B cell (primary cell): ENCODE data around the gene ATP9A.

ENCODE experiments used
- EZH2 ChIP-seq: IDR thresholded peaks from 2 replicates; pipeline ENCODE4 v1.6.1; 2012; ENCODE audit warnings: borderline replicate concordance, low read depth, mild to moderate bottlenecking, moderate library complexity, low read length; ENCODE audit not compliant: insufficient read depth, poor library complexity, severe bottlenecking
- TF ChIP-seq, protein P1 (sequence below): fragments of 200-600 bp; IDR thresholded peaks from one replicate; pipeline ENCODE4 v1.8.0; 2022; ENCODE audit warnings: antibody characterized with exemption, mild to moderate bottlenecking

DNA sequence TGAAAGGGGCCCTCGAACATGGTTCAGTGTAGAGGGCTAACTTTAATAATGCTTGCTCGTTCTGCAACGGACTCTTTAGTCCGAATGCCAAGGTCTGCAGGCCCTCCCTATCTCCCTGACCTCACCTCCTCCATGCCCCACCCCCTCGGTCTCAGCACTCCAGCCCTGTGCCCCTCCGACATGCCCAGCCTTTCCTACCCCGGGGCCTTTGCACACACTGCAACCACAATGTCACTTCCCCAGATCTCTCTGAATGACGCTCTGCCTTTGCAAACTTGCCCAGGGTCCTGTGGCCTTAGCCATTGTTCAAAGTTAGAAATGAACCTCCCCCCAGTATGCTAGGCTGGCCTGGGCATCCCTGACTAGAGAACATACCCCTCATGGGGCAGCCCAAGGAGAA, 175.6 kb downstream of the ATP9A start:
- TF ChIP-seq EZH2 = no peak
- TF ChIP-seq, protein P1, sequence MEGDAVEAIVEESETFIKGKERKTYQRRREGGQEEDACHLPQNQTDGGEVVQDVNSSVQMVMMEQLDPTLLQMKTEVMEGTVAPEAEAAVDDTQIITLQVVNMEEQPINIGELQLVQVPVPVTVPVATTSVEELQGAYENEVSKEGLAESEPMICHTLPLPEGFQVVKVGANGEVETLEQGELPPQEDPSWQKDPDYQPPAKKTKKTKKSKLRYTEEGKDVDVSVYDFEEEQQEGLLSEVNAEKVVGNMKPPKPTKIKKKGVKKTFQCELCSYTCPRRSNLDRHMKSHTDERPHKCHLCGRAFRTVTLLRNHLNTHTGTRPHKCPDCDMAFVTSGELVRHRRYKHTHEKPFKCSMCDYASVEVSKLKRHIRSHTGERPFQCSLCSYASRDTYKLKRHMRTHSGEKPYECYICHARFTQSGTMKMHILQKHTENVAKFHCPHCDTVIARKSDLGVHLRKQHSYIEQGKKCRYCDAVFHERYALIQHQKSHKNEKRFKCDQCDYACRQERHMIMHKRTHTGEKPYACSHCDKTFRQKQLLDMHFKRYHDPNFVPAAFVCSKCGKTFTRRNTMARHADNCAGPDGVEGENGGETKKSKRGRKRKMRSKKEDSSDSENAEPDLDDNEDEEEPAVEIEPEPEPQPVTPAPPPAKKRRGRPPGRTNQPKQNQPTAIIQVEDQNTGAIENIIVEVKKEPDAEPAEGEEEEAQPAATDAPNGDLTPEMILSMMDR = no peak
